GM19239 (cell line): ENCODE results near the gene MRE11.

Experiments
- DNase-seq: peaks from one replicate; pipeline ENCODE4 v3.0.0; 2011; ENCODE audit warnings: low spot score; ENCODE audit not compliant: insufficient read length
- FAIRE-seq: peaks from 2 replicates; lab custom pipeline; 2011; peaks lifted over from hg19 to GRCh38; lab: Jason Lieb, UNC

Gene MRE11

GRCh38 chr11:94493281-94494125, at the start of gene MRE11, which contains the start of gene ANKRD49:
TSS of gene MRE11 (minus strand) at chr11:94493844. CDS start at chr11:94492801, 1,043 bp downstream.
TSS of gene ANKRD49 (plus strand) at chr11:94493984. CDS start at chr11:94496694, 2,710 bp downstream.
- peak; percentile 65 for DNase-seq

GRCh38 chr11:94539420-94539819, 45.8 kb upstream of the MRE11 start:
- no peak for FAIRE-seq
- DNase-seq, result no peak

More at GRCh38 chr11:94493281-94494125, at the start of gene MRE11, which contains the start of gene ANKRD49:
- peak; percentile 100 for FAIRE-seq

GRCh38 chr11:94537031-94537600, 43.5 kb upstream of the MRE11 start:
- DNase-seq (no peak), FAIRE-seq (no peak)

GRCh38 chr11:94536386-94536785, 42.7 kb upstream of the MRE11 start:
- FAIRE-seq, result peak; percentile 53
- no peak for DNase-seq

- no peak for DNase-seq
- FAIRE-seq, result peak; percentile 70
Measured at GRCh38 chr11:94533696-94534630, 40.3 kb upstream of the MRE11 start.

- DNase-seq (no peak), FAIRE-seq (peak; percentile 11)
Measured at GRCh38 chr11:94533206-94533605, 39.6 kb upstream of the MRE11 start.

GRCh38 chr11:94532211-94532610, 38.6 kb upstream of the MRE11 start:
- no peak for DNase-seq
- FAIRE-seq, result no peak

GRCh38 chr11:94528551-94528950, 34.9 kb upstream of the MRE11 start:
- no peak for DNase-seq

GRCh38 chr11:94526645-94527438, 33.2 kb upstream of the MRE11 start:
- FAIRE-seq (peak; percentile 14), DNase-seq (no peak)

More at GRCh38 chr11:94528551-94528950, 34.9 kb upstream of the MRE11 start:
- FAIRE-seq, result no peak

- FAIRE-seq, result no peak
- no peak for DNase-seq
Measured at GRCh38 chr11:94525546-94526324, 32.1 kb upstream of the MRE11 start.

- FAIRE-seq (no peak), DNase-seq (no peak)
Measured at GRCh38 chr11:94524341-94524740, 30.7 kb upstream of the MRE11 start.

- DNase-seq, result no peak
- FAIRE-seq, result peak; percentile 62
Measured at GRCh38 chr11:94521684-94522083, 28.0 kb upstream of the MRE11 start.

- FAIRE-seq (peak; percentile 64), DNase-seq (no peak)
Measured at GRCh38 chr11:94519478-94520084, 25.9 kb upstream of the MRE11 start.

GRCh38 chr11:94518300-94518699, 24.7 kb upstream of the MRE11 start:
- FAIRE-seq, result no peak

GRCh38 chr11:94516725-94517124, 23.1 kb upstream of the MRE11 start:
- FAIRE-seq (no peak), DNase-seq (no peak)

More at GRCh38 chr11:94518300-94518699, 24.7 kb upstream of the MRE11 start:
- DNase-seq, result no peak

GRCh38 chr11:94515398-94515797, 21.8 kb upstream of the MRE11 start:
- DNase-seq (no peak), FAIRE-seq (no peak)

- FAIRE-seq (peak; percentile 67), DNase-seq (no peak)
Measured at GRCh38 chr11:94513091-94513490, 19.4 kb upstream of the MRE11 start.
